Neural progenitor cell (in vitro differentiated cells): ENCODE measurements around the gene TGM2. TPM values are rescaled to one million over a fixed set of nuclear protein-coding genes. Genes with fewer than 3 reads are reported as not detected.

Source experiments
- DNase-seq: peaks from one replicate; pipeline ENCODE4 v3.0.0-alpha.2; 2016; ENCODE audit warnings: low spot score
- H2AFZ ChIP-seq: fragments of 200-600 bp; sonication (generic); replicated peaks from 2 replicates; pipeline ENCODE4 v1.6.1; 2016; ENCODE audit warnings: antibody characterized with exemption
- H3F3A ChIP-seq: fragments of 200-600 bp; sonication (generic); 2 replicates; pipeline ENCODE4 v1.6.1; 2016; ENCODE audit warnings: antibody characterized with exemption, low read depth
- H3K27ac ChIP-seq: fragments of 200-600 bp; sonication (generic); 2 replicates; pipeline ENCODE4 v1.5.1; 2016; ENCODE audit warnings: mild to moderate bottlenecking
- H3K27me3 ChIP-seq: fragments of 200-600 bp; sonication (generic); 2 replicates; pipeline ENCODE4 v1.6.1; 2016; ENCODE audit warnings: mild to moderate bottlenecking, moderate library complexity
- H3K36me3 ChIP-seq: fragments of 200-600 bp; sonication (generic); 2 replicates; pipeline ENCODE4 v1.5.1; 2016
- H3K4me1 ChIP-seq: fragments of 200-600 bp; sonication (generic); 2 replicates; pipeline ENCODE4 v1.6.1; 2016; ENCODE audit warnings: mixed run types
- H3K4me2 ChIP-seq: fragments of 200-600 bp; sonication (generic); 2 replicates; pipeline ENCODE4 v1.6.1; 2016
- H3K4me3 ChIP-seq: fragments of 200-600 bp; sonication (generic); 2 replicates; pipeline ENCODE4 v1.5.1; 2016
- H3K79me2 ChIP-seq: fragments of 200-600 bp; sonication (generic); 2 replicates; pipeline ENCODE4 v1.6.1; 2016; ENCODE audit warnings: low read depth
- H3K9ac ChIP-seq: fragments of 200-600 bp; sonication (generic); 2 replicates; pipeline ENCODE4 v1.6.1; 2016
- H3K9me3 ChIP-seq: fragments of 200-600 bp; sonication (generic); 2 replicates; pipeline ENCODE4 v1.5.1; 2016; ENCODE audit warnings: low read depth
- H4K20me1 ChIP-seq: fragments of 200-600 bp; sonication (generic); 2 replicates; pipeline ENCODE4 v1.6.1; 2016; ENCODE audit warnings: low read depth
- H3K27ac Mint-ChIP-seq: 3 replicates; pipeline ENCODE4 v1.8.0; 2021; ENCODE audit warnings: mixed read lengths
- H3K27me3 Mint-ChIP-seq: 2 replicates; pipeline ENCODE4 v1.8.0; 2022; ENCODE audit warnings: low read depth, mild to moderate bottlenecking, inconsistent platforms, moderate library complexity, mixed read lengths; ENCODE audit not compliant: insufficient read depth
- H3K36me3 Mint-ChIP-seq: 3 replicates; pipeline ENCODE4 v1.8.0; 2021; ENCODE audit warnings: mixed read lengths
- H3K4me1 Mint-ChIP-seq: 3 replicates; pipeline ENCODE4 v1.8.0; 2021; ENCODE audit warnings: mixed read lengths
- H3K4me3 Mint-ChIP-seq: 3 replicates; pipeline ENCODE4 v1.8.0; 2021; ENCODE audit warnings: mild to moderate bottlenecking, moderate library complexity, mixed read lengths
- H3K9me3 Mint-ChIP-seq: 3 replicates; pipeline ENCODE4 v1.8.0; 2020; ENCODE audit warnings: mixed read lengths
- CTCF ChIP-seq: fragments of 200-600 bp; sonication (generic); IDR thresholded peaks from 2 replicates; pipeline ENCODE4 v1.5.1; 2017; ENCODE audit warnings: antibody characterized with exemption, mild to moderate bottlenecking
- EZH2 ChIP-seq: fragments of 200-600 bp; sonication (generic); IDR thresholded peaks from 2 replicates; pipeline ENCODE4 v1.6.1; 2017; ENCODE audit warnings: antibody characterized with exemption, mild to moderate bottlenecking, moderate library complexity
- EZH2phosphoT487 ChIP-seq: fragments of 200-600 bp; sonication (generic); IDR thresholded peaks from 2 replicates; pipeline ENCODE4 v1.6.1; 2017; ENCODE audit warnings: antibody characterized with exemption
- total RNA-seq: library from RNA; depleted of rRNA; stranded (reverse); fragments of >200 nt; gene quantifications from 2 replicates; pipeline ENCODE4 v1.2.3, GENCODE V29; 2015; ENCODE audit warnings: low replicate concordance

The TGM2 gene
- total RNA-seq, 1 donor from 2014 or later: 0.22 TPM

GRCh38 chr20:38193586-38194105 lies 28.6 kb upstream of the TGM2 start:
- no peak for DNase-seq

GRCh38 chr20:38192323-38192885 lies 27.3 kb upstream of the TGM2 start:
- no peak overlapping the region for H3K4me3 Mint-ChIP-seq
- Histone ChIP-seq H3K4me1 (peaks cover 5% of the 10 kb centered on the region), H3K4me3 (no peak overlapping the region), H3K36me3 (no peaks in the 10 kb centered on the region), H3K27ac (no peak overlapping the region), H3K27me3 (no peaks in the 10 kb centered on the region), H3F3A (no peaks in the 10 kb centered on the region), H3K9ac (no peak overlapping the region), H3K79me2 (no peaks in the 10 kb centered on the region), H2AFZ (no peak overlapping the region), H3K9me3 (no peaks in the 10 kb centered on the region), H4K20me1 (no peaks in the 10 kb centered on the region), H3K4me2 (no peak overlapping the region)
- no peak for DNase-seq
- H3K27ac Mint-ChIP-seq: no peak overlapping the region
- peaks cover 16% of the 10 kb centered on the region for H3K4me1 Mint-ChIP-seq
- peaks cover 10% of the 10 kb centered on the region for H3K27me3 Mint-ChIP-seq
- H3K36me3 Mint-ChIP-seq: no peaks in the 10 kb centered on the region
- H3K9me3 Mint-ChIP-seq: peaks cover 5% of the 10 kb centered on the region
- no peak for TF ChIP-seq EZH2phosphoT487
- TF ChIP-seq EZH2: no peak
- TF ChIP-seq CTCF: no peak

More at GRCh38 chr20:38193586-38194105, 28.6 kb upstream of the TGM2 start:
- Histone ChIP-seq H3K9ac (no peak overlapping the region), H4K20me1 (no peaks in the 10 kb centered on the region), H3K36me3 (no peaks in the 10 kb centered on the region), H3K79me2 (no peaks in the 10 kb centered on the region), H3K4me2 (no peak overlapping the region), H3K4me1 (peaks cover 10% of the 10 kb centered on the region), H3K9me3 (no peaks in the 10 kb centered on the region), H3K27ac (no peak overlapping the region), H3K27me3 (no peaks in the 10 kb centered on the region), H2AFZ (no peak overlapping the region), H3K4me3 (no peak overlapping the region), H3F3A (peaks cover 6% of the 10 kb centered on the region)
- H3K4me3 Mint-ChIP-seq: no peak overlapping the region
- H3K4me1 Mint-ChIP-seq: peaks cover 16% of the 10 kb centered on the region
- TF ChIP-seq CTCF (no peak), EZH2phosphoT487 (no peak), EZH2 (no peak)
- no peak overlapping the region for H3K27ac Mint-ChIP-seq
- H3K36me3 Mint-ChIP-seq: no peaks in the 10 kb centered on the region
- peaks cover 7% of the 10 kb centered on the region for H3K27me3 Mint-ChIP-seq
- H3K9me3 Mint-ChIP-seq: peaks cover 5% of the 10 kb centered on the region

- TF ChIP-seq EZH2phosphoT487: no peak
- Histone ChIP-seq H3K79me2 (no peaks in the 10 kb centered on the region), H3K4me1 (peaks cover 5% of the 10 kb centered on the region), H3K27ac (no peak overlapping the region), H3F3A (no peaks in the 10 kb centered on the region), H3K9me3 (no peaks in the 10 kb centered on the region), H4K20me1 (no peaks in the 10 kb centered on the region), H2AFZ (no peak overlapping the region), H3K27me3 (no peaks in the 10 kb centered on the region), H3K4me2 (no peak overlapping the region), H3K4me3 (no peak overlapping the region), H3K9ac (no peak overlapping the region), H3K36me3 (no peaks in the 10 kb centered on the region)
- H3K9me3 Mint-ChIP-seq: peaks cover 5% of the 10 kb centered on the region
- H3K4me1 Mint-ChIP-seq: peaks cover 17% of the 10 kb centered on the region
- H3K4me3 Mint-ChIP-seq: no peak overlapping the region
- peaks cover 8% of the 10 kb centered on the region for H3K27me3 Mint-ChIP-seq
- no peaks in the 10 kb centered on the region for H3K36me3 Mint-ChIP-seq
- no peak for DNase-seq
- peak overlapping the region; percentile 0 for H3K27ac Mint-ChIP-seq
Observed at GRCh38 chr20:38191654-38192053, 26.6 kb upstream of the TGM2 start.

GRCh38 chr20:38190936-38191371 lies 25.9 kb upstream of the TGM2 start:
- H3K4me1 Mint-ChIP-seq: peaks cover 17% of the 10 kb centered on the region
- H3K27ac ChIP-seq: no peak overlapping the region
- no peak for DNase-seq
- no peak overlapping the region for H3K4me3 Mint-ChIP-seq
- H3K27me3 ChIP-seq: no peaks in the 10 kb centered on the region
- H3K36me3 ChIP-seq: no peaks in the 10 kb centered on the region
- no peak for TF ChIP-seq EZH2phosphoT487
- TF ChIP-seq CTCF: no peak
- TF ChIP-seq EZH2: no peak
- peaks cover 8% of the 10 kb centered on the region for H3K27me3 Mint-ChIP-seq
- H3K79me2 ChIP-seq: no peaks in the 10 kb centered on the region
- no peak overlapping the region for H3K4me2 ChIP-seq
- H3K36me3 Mint-ChIP-seq: no peaks in the 10 kb centered on the region
- H3K4me3 ChIP-seq: no peak overlapping the region
- no peak overlapping the region for H3K9ac ChIP-seq
- peaks cover 5% of the 10 kb centered on the region for H3K9me3 Mint-ChIP-seq
- H3K4me1 ChIP-seq: peaks cover 5% of the 10 kb centered on the region
- no peaks in the 10 kb centered on the region for H3K9me3 ChIP-seq
- H4K20me1 ChIP-seq: no peaks in the 10 kb centered on the region
- no peak overlapping the region for H2AFZ ChIP-seq
- no peak overlapping the region for H3K27ac Mint-ChIP-seq
- H3F3A ChIP-seq: no peaks in the 10 kb centered on the region
